Renal cortex interstitium (tissue), 11 donors: ENCODE measurements around the gene KCNQ2. TPM values are rescaled to one million over a fixed set of nuclear protein-coding genes. Genes with fewer than 3 reads are reported as not detected.

Source experiments
- DNase-seq, 11 donors: peaks; one replicate each; pipeline ENCODE4 v3.0.0-alpha.2; 2013; ENCODE audit warnings: low read depth in 9 of 11, low spot score in 4 of 11; ENCODE audit errors: extremely low read depth in 1 of 11
- polyA plus RNA-seq, 3 donors: library from polyadenylated mRNA; unstranded; fragments of 120-200 nt; gene quantifications; one replicate each; pipeline ENCODE4 v1.2.1, GENCODE V29; 2013; ENCODE audit not compliant: insufficient read length in 3 of 3

KCNQ2 gene
- polyA plus RNA-seq, 3 donors: 7.2 to 10.9 (median 8.5) TPM

DNA sequence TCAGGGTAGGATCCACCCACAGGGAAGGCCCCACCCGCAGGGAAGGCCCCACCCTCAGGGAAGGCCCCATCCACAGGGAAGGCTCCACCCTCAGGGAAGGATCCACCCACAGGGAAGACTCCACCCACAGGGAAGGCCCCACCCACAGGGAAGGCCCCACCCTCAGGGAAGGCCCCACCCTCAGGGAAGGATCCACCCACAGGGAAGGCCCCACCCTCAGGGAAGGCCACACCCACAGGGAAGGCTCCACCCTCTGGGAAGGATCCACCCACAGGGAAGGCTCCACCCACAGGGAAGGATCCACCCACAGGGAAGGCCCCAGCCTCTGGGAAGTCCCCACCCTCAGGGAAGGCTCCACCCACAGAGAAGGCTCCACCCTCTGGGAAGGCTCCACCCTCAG, 40.5 kb downstream of the KCNQ2 start:
- DNase-seq: no peak

DNA sequence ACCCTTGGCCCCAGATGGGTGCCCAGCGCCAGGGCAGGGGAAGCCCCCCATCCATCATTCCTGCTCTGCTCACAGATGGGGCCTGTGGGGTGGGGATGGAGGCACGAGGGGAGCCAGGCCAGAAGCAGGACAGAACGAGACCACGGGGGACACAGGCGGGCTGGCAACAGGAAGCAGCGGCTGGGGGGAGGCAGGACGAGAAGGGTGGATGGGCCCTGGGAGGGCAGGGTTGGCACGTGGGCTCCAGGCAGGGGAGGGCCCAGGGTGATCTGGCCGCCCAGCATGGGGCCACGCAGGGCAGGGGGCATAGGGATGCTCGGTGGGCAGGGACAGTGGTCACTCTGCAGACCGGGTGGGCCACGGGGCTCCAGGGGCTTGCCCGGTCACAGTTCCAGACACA, 41.6 kb downstream of the KCNQ2 start:
- no peak for DNase-seq

DNA sequence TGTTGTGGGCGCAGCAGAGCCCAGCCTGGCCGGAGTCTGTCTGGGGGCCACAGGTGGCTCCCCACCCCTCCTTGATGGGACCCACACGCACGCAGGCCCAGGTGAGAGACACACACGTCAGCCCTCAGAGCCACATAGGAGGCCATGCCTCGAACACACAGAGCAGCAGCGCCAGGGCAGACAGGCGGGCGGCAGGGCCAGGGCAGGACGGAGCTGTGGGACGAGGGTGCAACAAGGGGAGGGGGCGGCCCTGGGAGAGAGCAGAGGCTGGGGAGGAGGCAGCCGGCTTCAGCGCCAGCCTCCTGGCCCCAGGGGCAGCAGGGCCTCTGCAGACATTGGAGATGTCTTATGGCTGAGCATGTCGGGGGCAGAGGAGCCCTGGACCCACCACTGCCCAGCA, 42.5 kb downstream of the KCNQ2 start:
- DNase-seq: no peak

DNA sequence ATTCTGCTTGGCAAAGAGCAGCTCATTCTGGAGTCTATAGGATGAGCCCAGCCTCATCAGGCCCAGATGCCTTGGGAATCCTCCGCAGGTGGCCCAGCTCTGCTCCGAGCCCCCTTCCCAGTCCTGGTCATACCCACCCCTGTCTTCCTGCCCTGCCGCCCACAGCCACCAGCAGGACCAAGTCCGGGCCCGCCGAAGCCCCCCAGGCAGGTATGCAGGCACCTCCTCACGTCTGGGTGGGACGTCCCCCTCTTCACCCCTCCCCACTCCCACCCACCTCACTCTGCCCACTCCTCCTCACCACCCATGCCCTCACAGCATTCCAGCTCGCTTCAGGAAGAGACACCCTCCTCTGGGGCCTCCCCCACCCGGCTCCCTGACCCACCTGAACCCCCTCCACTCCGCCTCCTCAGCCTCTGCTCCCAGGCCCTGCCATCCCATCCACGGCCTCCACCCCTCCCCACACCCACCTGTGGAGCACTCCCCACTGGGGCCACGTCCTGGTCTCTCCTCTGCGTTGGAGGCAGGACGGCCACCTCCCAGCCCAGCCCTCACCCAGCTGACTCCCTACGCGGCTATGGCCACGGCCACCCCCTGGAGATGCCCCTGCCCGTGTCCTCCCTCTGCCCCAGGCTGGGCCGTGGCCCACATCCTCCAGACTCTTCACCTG, 43.4 kb downstream of the KCNQ2 start:
- DNase-seq: no peak

DNA sequence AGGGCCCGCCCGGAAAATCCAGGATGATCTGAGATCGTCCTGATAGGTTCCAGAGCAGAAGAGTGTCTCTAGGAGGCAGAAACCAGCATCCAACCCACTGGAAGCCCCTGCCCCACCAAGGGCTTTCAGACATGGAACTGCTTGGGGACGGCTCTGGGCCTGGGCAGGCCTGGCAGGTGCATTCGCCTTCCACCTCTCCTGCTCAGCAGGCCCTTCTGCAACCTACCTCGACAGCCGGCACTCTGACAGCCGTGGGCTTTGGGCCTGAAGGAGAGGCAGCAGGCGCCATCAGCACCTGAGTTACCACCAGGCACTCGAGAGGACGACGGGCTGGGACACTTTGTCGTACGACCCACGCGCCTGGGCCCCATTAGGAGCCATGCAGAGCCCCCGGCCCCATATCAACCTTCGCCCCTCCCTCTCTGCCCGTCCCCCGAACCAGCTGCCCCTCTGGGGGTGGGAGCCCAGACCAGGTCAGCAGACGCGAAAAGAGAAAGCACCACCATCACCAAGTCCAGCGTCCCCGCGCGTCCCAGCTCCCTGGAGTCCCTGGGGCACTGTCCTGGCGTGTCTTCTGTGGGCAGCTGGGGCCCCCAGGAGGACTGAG, 44.6 kb downstream of the KCNQ2 start:
- DNase-seq: no peak

DNA sequence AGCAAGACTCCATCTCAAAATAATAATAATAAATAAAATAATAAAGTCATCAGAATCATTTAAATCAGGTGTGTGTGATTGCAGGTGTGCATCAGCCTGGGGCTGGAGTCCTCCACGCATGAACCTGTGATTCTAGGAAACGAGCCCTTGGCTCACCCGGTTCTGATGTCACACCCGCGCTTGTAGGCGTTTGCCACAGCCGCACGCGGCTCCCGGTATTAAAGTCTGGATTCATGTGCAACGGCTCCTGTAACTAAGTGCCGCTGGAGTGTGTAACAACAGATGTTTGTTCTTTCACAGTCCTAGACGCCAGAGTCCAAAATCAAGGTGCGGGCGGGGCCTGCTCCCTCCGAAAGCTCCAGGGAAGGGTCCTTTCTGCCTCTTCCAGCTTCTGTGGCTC, 45.2 kb downstream of the KCNQ2 start:
- no peak for DNase-seq

DNA sequence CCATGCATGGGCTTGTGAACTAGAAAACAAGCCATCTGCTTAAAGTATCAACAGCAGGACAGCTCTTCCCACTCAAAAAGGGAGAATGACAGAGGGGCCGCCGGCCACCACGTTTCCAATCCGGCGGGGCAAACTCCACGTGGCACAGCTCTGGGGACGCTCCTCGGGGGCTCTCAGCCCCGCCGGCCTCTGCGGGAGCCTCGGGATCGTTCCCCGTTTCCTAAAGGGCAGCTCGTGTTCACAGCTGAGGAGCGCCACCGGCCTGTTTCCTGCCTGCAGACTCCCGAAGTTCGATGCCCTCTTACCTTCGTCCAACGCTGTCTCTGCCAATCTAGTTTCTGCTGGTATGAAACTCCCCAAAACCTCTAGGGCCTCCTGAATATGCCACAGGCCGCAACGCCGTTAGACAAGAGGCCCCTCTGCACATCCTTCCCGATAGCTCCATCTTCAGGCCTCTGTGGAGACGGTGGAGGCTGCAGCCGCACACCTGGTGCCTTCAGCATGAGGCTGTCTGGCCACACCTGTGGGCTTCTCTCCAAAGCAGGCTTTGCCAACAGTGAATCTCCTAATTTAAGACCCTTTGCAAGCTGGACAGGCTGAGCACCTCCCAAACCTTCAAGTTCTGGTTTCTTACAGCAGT, 46.5 kb downstream of the KCNQ2 start:
- DNase-seq: no peak

DNA sequence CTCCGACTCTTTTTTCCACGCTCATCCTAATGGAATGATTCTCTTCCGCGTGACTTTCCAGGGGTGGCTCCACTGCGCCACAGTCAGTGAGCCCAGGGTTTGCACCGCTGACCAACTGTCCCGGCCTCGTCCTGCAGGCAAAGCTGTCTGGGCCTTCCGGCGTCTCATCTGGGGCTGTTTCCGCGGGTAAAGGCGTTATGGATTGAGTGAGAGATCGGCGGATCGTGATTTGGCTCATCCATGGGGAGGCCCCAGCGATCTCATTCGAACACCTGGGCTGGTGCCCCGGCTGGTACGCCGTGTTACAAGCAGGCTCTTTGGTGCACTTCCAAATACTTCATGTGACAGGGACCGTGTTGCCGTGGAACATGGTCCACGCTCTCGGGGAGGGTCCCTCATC, 47.8 kb downstream of the KCNQ2 start:
- DNase-seq: no peak

DNA sequence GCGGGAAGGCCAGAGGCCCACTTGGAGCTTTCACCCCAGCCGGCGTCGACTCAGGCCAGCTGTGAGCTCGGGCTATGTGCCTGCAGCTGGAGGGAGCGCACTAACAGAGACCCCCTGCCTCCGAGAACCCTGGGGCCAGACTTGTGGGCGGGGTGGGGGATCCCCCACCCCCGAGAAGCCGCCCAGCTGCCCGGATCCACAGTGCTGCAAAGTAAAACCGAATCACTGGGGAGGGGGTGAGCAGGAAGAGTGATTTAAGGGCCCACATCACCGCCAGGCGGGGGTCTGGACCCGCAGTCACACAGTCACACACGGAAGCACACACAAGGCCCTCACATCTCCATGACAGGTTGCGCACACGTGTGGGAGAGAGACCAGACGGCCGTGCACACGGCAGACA, 48.7 kb downstream of the KCNQ2 start:
- DNase-seq: no peak

DNA sequence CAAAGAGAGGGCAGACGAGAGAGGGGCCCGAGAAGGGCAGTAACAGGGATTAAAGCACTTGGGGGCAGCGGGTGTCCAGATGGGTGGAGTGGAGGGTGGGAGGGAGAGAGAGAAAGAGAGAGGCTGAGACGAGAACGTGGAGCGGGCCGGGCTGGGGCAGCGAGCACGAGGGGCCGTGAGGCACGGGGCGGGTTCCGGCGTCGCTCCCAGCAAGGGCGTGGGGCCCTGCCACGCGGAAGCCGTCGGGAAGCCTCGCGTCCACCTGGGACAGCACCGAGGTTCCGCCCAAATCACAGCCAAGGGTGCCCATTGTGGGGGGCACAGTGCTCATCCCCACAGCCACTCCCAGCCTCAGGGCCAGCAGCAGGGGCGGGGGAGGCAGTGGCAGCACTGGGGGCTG, 49.8 kb downstream of the KCNQ2 start:
- DNase-seq: no peak

DNA sequence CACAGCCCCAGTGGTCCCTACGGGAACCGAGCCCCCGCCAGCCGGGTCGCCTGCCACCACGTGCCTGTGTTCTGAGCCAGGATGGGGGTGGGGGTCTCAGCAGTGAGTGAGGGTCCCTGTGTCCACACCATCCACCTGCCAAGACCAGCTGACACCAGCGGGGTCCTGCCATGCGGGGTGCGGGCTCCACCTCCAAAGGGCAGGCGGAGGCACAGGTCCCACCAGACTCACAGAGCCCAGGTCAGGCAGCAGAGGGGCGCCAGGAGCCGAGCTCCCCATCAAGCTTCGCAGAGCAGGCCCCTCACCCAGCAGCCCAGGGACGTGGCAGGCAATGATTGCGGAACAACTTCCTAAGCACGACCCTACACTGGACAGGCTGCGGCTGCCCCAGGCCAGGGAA, 50.5 kb downstream of the KCNQ2 start:
- DNase-seq: no peak

DNA sequence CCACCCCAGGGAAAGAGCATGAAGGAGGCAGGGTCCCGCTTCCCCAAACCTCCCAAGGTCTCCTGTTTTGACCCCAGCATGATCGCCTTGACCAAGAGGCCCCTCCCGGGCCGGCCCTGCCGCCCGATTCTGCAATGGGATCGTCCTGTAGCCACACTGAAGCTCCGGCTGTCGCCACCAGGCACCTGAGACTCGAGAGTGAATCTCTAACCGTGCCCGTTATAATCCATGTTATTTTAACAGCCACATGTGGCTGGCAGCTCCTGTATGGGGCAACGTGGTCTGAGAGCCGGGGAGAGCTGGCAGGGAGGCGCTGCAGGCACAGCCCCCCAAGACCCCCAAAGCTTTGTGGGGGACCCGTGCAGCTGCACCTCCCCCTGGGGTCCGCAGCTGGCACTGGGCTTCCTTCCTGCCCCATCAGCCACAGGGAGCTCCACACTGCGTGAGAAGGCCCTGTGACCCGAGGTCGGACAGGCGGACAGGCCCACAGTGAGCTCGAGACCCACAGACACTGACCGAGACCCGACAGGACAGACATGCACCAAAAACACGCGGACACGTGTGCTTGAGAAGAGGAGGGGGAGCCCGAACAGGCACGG, 51.3 kb downstream of the KCNQ2 start:
- no peak for DNase-seq

DNA sequence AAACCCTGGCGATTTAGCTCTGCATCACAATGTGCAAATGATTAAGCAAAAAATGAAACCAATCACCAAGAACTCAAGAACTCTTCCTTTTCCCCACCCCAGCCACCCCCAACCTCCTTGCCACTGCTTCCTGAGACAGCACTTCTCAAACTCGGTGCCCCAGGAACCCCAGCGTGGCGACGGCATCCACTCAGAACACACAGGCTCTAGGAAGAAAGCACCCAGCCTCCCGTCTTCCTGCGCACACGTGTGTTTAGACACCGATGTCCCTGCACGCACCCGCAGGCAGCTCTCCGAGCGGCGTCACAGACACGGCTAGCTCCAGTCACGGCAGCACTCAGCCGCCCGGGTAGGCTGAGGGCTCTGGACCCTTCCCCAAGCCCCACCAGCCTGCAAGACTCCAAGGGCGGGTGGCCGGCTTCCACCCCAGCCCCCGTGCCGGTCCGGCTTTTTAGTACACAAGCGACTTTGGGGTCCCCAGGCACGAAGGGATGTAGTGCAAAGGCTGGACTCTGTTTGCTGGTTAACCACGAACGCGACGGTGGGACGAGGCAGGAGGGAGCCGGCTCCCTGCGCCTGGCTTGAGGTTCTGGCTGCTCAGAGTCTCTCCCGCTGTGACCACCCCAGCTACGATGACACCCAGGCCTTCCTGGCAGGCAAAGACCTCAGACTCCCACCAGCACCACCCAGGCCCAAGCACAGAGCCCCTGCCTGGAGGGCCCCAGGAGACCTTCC, 51.9 kb downstream of the KCNQ2 start:
- no peak for DNase-seq

DNA sequence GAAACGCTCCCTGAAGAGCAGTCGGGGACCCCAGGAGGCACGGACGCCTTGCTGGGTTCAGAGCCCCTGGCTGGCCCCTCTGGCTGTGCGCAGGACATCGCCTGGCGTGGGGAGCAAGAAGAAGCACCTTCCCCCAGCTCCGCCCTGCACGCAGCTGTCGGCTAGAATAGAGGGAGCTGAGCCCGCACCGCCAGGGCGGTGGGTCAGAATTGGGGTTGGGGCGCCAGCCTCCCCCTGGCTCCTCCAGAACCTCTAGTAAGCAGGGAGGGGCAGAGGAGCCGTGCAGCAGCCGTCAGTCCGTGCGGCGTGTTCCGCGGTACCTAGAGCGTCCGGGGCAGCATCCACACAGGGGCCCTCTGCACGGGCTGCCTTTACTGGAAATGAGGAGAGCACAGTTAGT, 53.2 kb downstream of the KCNQ2 start:
- DNase-seq: no peak

DNA sequence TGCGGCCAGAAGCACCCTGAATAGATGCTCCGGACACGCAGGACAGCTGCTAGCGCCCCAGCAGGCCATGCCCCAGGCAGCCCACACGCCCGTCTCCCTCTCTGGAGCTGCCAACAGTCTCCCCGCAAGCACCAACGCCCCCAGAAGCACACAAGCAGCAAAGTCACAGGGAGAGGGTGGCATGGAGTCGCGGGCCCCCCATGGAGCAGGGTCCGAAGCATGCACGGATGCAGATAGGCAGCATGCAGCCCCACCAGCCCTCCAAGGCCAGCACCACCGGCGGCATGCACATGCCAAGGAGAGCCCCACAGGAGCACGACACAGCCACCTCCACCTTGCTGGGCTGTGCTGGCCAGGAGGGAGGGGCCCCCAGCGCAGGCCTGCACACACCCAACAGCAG, 53.8 kb downstream of the KCNQ2 start:
- DNase-seq: no peak

DNA sequence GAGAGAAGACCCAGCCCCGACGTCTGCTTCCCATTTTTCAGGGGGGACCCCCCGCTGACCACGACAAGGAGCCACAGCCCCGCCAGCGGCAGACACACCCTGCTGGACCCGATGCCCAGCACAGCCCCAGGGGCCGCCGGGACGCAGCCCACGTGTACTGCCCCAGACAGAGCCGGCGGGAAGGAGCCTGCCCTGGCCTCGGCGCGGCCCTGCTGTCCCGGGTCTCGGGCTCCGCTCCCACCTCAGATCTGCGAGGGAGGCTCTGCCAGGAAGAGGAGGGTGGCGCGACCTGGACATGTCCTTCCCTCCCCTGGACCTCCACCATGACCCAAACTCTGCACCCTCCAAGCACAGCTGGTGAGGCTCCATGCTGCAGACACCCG, 54.7 kb downstream of the KCNQ2 start:
- DNase-seq: no peak

DNA sequence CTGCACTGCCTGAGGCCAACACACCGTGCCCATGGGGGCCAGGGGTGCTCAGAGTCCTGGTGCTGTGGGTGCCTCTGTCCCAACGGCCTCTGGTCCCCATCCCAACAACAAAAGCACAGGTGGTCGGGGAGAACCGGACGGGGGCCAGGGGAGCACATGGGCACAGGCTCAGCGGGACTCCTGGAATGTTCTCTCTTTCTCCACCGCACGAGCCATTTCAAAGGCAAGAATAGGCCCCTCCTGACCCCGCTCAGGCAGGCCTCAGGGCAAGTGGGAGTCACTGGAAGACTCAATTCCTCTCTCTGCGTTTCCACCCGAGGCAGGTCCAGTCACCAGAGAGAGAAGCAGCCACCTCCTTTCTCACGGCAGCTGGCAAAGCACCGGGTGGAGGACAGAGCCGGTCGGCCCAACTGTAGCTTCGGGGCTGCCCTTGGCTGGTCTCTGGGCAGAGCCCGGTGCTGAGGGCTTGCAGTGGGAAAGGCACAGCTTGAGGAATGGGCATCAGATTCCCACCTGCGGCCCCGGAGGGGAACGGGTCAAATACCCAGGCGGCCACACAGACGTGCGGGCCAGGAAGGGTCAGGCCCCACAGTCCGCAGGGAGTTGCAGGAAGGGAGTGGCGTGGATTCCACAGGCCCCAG, 55.2 kb downstream of the KCNQ2 start:
- no peak for DNase-seq

DNA sequence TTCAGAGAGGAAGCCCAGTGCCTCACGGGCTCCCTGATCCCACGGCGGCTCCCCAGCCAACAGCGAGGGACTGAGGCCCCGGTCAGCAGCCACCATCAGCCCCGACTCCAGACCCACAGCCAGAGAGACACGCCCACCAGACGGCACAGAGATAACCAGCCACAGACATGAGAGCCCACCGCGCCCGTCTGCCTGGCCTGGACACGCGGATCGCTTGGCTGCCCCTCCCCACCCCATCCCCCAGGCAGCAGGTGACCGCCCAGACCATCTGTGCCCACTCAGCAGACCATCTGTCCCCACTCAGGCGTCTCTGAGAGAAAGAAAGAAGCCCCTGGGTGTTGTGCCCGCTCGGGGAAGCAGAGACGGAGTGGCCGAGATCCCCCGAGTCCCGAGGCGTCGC, 55.8 kb downstream of the KCNQ2 start:
- no peak for DNase-seq

DNA sequence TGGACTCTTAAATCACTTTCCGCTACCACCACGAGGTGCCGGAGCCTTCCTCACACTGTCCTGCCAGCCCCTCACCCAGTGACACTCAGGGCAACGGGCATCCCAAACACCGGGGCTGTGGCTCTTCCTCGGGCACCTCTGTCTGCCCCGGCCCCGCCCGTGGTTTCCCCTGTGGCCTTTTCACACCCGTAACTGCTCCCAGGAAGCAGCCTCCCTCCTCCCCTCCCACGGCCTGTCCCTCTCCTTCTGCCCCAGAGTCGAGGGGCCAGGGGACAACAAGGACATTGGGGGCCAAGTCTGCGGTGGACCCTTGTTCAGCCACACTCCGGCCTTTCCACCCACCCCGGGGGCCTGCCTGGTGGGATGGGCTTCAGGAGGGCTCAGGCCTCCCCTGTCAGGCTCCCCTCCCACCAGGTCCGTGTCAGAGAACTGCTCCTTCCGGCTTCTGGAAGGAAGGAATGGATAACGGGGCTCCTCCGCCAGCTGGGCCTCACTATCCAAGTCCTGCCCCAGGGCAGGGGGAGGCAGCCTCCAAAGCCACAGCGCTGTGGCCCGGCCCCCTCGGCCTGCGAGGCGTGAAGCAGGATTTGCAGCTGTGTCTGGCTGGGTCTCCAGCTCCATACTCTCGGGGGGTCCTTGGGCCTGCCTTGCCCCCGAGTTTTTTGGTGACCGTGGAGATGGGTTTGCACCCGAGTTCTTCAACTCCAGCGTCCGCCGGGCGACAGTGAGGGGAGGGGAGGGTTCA, 56.6 kb downstream of the KCNQ2 start:
- no peak for DNase-seq
